Measurements from ENCODE around the gene CACNA1A.

DNA sequence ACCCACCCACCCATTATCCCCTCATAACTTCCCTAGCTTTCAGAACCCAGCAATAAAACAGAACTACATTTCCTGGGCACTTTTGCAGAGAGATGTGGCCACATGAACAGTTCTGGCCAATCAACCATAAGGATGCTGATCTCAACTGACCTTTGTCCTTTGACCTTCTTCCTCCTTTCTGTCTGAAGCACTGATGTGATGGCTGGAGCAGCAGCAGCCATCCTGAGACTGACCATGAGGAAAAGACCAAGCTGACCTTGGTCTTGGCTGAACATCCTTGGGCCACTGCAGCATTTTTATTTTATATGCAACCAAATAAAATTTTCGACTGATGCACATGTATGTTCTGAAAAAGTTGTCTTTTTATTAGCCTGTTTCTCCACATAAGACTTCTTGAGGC, 33.1 kb upstream of the CACNA1A start:
- TF ChIP-seq, protein P1, sequence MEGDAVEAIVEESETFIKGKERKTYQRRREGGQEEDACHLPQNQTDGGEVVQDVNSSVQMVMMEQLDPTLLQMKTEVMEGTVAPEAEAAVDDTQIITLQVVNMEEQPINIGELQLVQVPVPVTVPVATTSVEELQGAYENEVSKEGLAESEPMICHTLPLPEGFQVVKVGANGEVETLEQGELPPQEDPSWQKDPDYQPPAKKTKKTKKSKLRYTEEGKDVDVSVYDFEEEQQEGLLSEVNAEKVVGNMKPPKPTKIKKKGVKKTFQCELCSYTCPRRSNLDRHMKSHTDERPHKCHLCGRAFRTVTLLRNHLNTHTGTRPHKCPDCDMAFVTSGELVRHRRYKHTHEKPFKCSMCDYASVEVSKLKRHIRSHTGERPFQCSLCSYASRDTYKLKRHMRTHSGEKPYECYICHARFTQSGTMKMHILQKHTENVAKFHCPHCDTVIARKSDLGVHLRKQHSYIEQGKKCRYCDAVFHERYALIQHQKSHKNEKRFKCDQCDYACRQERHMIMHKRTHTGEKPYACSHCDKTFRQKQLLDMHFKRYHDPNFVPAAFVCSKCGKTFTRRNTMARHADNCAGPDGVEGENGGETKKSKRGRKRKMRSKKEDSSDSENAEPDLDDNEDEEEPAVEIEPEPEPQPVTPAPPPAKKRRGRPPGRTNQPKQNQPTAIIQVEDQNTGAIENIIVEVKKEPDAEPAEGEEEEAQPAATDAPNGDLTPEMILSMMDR (IDR thresholded peaks at IDR 0.05), result no peak
- TF ChIP-seq POLR2A (IDR thresholded peaks at IDR 0.05), result no peak
